ENCODE data around the gene TRIP6.
"Not testable (repeated sequence)": the region's sequence is repeated elsewhere in the genome, so short reads cannot be mapped to it uniquely, and the experiment has no call there.

Gene TRIP6

DNA sequence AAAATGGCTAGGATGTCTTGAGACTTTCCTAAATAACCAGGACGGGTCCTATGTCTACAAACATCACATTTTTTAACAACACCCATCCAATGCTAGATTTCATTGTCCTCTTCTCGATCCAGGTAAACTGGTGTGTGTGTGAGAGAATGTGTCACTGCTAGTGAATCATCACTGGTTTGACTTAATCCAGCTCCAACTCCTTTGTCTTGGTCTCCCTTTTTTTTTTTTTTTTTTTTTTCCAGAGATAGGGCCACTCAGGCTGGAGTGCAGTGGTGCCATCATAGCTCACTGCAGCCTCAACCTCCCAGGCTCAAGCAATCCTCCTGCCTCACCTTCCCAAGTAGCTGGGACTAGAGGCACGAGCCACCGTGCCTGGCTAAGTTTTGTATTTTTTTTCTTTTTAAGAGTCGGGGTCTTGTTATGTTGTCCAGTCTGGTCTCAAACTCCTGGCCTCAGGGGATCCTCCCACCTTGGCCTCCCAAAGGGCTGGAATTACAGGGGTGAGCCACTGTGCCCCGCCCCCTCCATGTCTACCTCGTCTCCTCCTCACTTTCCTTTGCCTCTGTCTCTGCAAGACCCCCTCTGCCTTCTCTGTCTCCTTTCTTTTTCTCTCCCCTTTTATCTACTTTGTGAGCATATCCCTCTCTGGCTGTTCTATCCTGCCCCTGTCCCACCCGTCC, 24.5 kb downstream of the TRIP6 start:
- DNase-seq, result peak; percentile 2

DNA sequence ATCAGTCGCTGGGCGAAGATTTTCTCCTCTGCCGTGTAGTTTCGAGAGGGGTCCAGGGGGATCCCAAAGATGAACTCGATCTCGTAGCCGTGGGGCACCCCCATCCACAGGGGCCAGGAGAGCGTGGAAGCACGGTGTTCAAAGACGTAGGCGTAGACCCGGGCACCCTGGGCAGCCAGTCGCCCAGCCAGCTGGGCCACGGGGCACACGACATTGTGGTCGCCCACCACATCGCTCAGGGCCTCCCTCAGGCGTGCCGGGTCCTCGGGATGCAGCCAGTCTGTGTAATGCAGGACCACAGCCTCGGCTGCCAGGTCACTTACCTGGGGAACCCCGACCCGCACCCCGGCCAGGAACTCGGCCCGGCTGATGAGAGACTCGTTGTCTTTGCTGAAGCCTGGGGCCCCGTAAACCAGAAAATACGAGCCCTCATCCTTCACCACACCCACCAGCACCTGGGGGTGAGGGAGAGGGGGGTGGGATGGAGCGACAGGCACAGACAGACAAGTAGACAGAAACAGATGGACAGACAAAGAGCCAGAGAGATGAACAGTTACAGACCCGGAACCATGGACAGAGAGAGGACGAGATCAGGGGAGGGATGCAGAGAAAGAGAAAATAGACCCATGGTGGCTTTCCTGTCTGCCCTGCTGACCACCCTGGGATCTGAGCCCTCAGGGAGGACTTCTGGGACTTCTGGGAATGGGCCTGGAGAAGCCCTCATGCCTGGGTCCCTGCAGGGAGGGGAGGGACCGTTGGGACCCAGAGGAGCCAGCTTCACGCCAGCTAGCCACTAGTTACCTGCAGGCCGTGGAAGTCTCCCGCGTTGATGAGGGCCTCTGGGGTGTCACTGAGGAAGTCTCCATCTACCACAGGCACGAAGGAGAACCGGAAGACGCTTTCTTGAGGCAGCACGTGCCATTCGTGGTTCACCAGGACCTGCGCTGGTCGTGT, 25.5 kb downstream of the TRIP6 start:
- peak; percentile 2 for DNase-seq

DNA sequence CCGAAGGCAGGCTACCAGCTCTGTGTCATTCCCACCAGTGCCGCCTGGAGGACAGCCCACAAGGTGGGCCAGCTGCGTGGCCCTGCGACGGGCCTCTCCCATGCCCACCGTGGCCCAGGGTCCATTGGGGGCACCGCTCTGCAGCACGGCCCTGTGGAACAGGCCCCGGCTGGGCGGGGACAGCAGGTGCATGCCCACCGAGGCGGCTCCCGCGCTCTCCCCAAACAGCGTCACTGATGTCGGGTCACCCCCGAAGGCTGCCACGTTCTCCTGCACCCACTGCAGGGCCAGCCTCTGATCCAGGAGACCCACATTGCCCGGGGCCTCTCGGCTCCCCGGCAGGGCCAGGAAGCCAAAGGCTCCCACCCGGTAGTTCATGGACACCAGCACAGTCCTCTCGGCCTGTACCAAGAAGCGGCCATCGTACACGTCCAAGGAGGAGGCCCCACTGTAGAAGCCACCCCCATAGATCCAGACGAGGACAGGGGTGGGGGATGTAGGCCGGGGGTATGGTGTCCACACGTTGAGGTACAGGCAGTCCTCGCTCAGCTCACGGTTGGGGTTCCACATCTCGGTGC, 26.2 kb downstream of the TRIP6 start:
- no peak for DNase-seq

DNA sequence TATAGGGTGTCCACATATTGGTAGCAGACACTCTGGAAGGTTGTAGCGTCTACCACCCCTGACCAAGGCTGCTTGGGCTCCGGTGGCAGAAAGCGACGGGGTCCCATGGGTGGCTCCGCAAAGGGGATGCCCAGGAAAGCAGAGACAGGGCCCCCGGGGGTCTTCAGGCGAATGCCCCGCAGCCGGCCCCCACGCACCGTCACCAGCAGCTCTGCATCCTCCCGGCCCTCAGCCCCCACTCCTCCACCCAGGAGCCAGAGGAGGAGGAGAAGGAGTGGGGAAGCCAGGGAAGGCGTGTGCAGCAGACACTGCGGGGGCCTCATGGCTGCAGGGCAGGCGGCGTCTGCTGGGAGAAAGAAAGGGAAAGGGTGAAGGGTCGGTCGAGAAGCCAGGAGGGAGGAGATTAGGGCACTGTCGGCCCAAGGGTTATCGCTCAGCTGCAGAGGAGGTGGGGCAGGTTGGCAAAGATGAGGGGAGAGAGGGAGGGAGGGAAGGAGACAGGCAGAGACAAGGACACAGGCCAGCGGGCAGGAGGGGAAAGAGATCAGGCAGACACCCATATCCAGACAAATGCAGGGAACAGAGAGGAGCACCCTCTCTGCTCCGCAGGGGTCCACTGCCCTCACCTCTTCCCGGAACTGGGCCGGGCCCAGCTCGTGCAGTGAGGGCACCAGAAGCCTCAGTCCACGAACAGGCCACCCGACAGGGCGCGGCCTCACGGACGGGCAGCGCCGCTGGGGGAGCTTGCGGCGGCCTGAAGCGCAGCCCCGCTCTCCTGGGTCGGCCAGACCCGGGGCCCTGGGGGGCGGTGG, 26.9 kb downstream of the TRIP6 start:
- DNase-seq, result peak; percentile 11

DNA sequence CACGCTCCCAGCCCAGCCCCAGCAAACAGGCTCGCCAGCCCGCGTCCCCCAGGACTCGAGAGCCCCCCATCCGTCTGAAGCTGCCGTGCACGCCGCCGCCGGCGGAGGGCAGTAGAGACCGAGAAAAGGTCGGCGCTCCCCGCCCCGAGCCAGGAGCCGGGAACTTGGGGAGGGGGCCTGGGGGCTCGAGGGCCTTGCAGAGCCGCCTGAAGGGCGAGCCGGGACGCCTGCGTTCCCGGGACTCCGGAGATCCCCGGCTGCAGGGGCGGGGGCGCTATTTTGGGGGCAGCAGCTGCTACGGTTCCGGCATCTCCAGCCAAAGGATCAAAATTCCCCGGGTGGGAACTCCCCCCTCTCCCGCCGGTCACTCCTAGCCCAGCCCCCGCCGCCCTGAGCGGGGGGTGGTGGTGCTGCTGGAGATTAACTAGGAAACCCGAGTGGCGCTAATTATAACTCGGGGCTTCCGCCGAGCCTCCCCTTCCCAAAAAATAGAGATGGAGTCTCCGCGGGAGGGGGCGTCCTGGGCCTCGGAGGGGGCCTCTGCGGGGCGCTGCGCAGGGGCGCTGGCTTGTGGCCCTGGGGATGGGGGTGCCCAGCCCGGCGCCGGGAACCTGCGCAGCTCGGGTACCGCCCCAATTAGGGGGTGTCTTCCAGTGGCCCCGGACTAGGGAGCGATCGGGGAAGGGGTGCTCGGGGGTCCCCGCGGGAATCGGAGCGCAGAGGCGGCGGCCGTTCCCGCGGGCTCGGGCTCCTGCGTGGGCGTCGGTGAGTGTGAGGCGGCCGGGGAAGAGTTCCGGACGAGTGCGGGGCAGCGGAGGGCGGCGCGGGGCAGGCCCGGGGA, 27.9 kb downstream of the TRIP6 start:
- no peak for DNase-seq

DNA sequence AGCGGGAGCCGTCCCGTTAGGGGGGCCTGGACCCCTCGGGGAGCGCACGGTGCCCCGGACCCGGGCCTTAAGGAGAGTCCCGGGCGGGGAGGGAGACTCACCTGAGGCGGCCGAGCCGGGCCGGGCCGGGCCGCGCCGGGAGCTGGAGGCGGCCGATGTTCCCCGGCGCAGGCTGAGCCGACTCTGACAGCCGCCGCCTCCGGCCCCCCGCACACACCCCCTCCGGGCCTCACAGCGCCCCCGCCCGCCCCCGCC, 28.4 kb downstream of the TRIP6 start, which contains the start of gene ACHE:
TSS of gene ACHE (minus strand) at position 188 of the 255 bp plus-strand sequence. CDS start 1,656 bp downstream, outside the sequence.
- DNase-seq, result no peak

DNA sequence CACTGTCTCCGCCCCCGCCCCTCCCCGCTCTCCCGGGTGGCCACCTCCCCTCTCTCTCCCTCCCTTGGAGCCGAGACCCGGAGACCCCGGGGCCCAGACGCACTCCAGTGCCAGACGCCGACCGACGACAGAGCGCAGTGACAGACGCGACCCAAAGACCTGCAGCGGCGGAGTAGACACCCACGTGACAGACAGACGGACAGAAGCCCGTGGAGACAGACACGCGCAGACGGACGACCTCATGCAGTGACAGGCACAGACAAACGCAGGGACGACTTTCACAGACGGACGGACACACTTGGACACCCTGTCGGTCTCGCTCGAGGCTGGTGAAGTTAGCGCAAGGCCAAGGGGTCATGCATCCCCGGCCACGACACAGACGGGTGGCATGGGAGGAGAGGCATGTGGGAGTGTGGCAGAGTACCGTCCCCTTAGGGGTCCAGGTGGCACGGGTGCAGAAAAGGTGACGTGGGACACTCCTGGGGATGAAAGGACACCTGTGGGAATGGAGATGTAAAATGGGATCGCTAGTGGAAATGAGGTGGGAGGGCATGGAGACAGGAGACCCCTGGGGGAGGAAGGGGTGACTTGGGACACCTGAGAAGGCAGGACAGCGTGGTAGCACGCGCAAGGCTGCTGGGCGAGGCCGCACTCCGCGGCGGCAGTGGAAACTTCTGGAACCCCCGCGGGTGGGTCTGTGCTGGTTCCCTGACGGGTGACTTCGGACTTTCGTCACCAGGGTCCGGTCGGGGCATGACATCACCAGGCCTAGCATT, 29.0 kb downstream of the TRIP6 start:
- DNase-seq, result no peak

DNA sequence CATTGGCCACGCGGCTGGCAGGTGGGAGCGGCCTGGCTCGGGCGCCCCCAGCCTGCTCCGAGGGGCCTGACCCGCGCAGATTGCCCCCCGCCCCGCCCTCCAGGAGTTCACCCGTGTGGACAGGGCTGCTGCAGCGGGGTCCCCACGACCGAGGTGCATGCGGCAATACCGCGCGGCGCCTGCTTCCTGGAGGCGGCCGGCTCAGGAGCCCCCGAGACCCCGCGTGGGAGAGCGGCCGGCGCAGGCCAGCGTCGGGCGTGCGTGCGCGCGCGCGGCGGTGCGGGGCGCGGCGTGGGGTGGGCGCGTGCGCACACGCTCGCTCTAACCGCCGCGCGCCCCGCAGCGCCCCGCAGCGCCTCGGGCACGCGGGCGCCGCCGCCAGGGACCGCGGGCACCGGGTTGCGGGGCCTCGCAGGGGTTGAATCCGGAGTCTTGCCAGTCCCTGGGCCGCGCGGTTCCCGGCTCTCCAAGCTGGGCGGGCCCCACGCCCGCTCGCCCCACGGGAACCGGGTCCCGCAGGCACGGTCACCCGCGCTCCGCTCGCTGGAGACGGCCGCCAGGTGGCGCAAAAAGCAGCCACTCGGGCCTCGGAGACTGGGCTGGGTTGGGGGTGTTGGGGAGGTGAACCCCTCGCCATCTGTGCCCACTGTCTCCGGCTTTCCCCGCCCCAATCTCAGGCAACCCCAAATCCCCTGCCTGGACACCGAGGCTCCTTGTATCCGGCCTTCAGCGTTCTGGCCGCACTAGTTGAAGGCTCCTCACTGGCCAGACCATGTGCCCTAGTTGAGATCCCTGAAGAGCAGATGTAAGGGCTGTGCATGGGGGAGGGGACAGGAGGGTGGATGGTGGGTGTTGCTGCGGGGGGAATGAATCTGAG, 29.8 kb downstream of the TRIP6 start:
- DNase-seq, result peak; percentile 69

DNA sequence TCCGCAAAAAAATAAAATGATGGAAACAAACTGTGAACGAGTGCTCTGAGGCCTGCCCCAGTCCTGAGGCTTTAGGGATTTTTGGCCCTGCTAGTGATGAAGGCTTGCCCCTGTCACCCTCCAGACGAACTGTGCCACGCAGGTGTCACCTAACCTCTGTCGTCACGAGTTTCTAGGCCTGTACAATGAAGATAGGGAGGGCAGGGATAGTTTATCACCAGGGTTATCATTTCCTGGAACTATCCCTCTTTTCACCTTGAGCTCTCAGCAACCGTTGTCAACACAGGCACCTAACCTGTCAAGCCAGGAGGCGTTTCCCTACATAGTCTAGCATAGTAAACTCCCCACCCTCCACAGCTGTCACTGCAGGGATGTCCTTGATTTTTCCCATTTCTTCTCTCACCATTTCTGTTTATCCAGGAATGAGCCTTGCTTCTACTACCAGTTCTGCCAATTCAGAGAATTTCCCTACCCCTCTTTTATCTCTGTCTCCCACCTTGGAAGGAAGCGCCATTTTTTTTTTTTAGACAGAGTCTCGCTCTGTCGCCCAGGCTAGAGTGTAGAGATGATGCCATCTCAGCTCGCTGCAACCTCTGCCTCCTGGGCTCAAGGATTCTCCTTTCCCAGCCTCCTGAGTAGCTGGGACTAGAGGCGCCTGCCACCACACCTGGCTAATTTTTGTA, 30.7 kb downstream of the TRIP6 start:
- no peak for DNase-seq

DNA sequence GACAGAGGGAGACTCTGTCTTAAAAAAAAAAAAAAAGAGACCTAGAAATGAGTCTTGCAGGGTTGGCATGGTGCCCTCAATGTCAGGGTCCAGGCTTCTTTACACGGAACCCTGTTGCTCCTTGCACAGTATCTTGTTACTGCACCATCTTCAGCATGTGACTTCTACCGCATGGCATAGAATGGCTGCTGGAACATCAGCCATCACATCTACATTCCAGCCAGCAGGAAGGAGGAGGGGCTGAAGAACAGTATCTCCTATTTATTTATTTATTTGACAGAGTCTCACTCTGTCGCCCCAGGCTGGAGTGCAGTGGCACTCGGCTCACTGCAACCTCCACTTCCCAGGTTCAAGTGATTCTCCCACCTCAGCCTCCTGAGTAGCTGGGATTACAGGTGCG, 32.2 kb downstream of the TRIP6 start:
- DNase-seq, result no peak

DNA sequence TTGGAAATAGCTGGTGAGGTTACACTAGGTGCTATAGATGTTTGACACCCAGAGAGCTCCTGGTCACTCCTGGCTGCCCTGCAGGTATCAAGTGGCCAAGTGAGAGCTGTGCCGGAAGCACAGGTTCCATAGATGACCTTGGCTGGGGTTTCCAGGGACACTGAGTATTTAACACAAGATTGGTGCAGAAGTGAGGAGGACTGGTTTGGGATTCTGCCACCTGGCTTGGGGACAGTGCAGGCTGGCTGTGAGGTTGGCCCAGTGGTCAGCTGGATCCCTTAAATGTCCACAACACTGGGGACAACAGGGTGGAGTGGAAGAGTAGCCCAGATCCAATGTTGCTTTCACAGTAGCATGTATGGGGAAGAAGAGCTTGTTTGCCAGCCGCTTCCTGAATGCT, 33.8 kb downstream of the TRIP6 start:
- no peak for DNase-seq

DNA sequence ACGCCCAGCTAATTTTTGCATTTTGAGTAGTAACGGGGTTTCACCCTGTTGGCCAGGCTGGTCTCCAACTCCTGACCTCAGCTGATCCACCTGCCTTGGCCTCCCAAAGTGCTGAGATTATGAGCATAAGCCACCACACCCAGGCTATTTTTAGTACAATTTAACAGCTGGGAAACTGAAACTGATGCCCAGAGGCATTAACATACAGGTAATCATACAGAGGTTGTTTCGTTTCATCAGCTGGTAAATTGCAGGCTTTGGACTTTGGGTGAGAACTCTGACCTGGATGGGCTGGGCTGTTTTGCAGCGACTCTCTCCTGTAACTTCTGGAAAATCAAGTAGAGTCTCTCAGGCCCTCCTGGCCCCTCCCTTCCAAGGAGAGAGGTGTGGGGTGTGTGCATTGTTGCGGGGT, 34.7 kb downstream of the TRIP6 start:
- peak; percentile 91 for DNase-seq

DNA sequence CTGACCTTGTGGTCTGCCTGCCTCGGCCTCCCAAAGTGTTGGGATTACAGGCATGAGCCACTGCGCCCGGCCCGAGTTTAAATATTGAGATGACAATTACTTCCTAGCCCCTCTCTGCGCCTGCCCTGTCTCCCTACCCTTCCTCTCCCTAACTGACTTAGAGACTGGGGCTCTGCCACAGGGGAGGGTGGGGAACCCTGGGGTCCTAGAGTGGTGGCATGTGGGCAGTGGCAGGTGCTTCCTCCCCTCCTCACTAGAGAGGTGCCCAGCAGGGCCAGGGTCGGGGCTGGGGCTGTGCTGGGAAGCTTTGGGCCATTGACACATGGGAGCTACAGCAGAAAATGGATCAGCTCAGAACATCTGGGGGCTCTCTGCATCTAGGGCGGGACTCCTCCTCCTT, 35.5 kb downstream of the TRIP6 start:
- no peak for DNase-seq

DNA sequence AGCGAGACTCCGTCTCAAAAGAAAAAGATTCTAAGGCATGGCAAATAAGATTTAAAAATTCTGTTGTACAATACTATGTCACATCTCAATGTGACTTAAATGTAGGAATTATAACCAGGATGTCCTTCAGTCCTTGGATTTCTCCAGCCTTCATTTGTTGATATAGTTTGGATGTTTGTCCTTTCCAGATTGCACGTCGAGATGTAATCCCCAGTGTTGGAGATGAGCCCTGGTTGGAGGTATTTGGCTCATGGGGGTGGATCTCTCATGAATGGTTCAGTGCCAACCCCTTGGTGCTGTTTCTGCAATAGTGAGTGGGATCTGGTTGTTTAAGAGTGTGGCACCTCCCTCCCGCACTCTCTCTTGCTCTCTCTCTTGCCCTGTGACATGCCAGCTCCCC, 41.3 kb downstream of the TRIP6 start:
- no peak for DNase-seq

DNA sequence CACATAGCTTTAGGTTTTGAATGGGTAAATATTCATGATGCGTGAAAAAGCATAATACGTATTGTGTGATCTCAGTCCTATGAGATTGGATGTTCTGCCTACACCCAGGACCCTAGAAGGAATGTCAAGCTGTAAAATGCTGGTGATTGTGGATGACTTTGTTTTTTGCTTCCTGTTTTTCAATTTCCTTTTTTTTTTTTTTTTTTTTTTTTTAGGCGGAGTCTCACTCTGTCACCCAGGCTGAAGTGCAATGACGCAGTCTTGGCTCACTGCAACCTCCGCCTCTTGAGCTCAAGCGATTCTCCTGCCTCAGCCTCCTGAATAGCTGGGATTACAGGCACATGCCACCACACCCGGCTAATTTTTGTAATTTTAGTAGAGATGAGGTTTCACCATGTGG, 43.3 kb downstream of the TRIP6 start:
- DNase-seq, result not testable (repeated sequence)

DNA sequence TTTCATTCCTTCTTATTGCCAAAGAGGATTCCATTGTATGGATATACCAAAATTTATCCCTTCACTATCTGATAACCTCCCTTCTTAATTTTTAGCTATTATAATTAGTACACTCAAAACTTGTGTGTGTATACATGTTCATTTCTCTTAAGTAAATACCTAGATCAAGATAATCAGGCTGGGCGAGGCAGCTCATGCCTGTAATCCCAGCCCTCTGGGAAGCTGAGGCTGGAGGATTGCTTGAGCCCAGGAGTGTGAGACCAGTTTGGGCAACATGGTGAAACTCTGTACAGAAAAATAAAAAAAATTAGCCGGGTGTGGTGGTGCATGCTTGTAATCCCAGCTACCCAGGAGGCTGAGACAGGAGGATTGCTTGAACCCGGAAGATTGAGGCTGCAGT, 44.3 kb downstream of the TRIP6 start:
- DNase-seq, result no peak

DNA sequence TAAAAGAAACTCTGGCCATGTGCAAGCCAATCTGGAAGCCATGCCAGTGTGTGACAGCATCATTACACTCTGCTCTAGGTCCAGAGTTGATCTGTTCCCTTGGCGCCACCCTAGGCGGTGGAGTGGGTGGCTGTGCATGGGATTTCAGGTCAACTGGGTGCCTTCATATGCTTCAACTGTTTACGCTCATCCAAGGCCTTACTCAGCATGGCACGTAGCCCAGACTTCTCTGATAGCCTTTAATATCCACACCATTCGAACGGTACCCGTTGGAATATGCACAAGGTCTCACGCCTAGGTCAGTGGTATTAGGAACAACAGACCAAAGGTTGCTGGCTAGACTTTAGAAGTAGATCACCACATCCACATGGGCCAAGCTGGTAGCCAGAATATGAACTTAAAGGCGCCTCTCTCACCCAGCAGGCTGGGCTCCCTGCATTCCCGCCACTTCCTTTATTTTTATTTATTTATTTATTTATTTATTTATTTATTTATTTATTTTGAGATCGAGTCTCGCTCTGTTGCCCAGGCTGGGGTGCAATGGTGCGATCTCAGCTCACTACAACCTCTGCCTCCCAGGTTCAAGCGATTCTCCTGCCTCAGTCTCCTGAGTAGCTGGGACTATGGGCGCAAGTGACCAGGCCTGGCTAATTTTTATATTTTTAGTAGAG, 47.2 kb downstream of the TRIP6 start:
- DNase-seq, result no peak

DNA sequence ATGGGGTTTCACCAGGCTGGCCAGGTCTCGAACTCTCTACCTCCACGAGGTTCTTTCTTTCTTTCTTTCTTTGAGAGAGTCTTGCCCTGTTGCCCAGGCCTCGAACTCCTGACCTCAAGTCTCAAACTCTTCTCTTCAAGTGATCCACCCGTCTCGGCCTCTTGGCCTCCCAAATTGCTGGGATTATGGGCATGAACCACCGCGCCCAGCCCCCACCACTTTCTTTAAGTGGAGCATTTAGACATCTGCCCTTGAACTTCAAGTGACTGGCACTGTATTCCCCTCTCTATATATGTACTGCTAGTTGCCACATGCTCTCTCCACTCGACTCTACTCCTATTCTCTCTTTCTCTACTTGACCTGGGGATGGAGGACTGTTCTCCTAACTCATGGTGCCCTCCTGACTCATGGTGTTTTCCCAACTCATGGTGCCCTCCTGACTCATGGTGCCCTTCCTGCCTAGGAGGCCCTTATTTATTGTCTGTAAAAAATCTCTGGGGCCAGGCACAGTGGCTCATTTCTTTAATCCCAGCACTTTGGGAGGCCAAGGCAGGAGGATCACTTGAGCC, 47.8 kb downstream of the TRIP6 start:
- DNase-seq, result no peak

DNA sequence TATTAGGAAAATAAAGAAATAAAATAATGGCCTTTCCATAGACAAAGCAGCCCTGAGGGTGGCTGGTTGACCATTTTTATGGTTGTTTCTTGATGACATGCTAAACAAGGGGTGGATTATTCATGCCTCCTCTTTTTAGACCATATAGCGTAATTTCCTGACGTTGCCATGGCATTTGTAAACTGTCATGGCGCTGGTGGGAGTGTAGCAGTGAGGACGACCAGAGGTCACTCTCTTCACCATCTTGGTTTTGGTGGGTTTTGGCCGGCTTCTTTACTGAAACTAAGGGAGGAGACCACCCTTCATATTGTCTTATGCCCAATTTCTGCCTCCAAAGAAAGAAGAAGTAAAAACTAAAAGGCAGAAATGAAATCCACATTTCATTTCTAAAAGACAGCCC, 52.1 kb downstream of the TRIP6 start:
- DNase-seq, result not testable (repeated sequence)
